ENCODE data around the gene HSD11B2. TPM values are rescaled to one million over a fixed set of nuclear protein-coding genes. Genes with fewer than 3 reads are reported as not detected.

Gene HSD11B2
- total RNA-seq, 1 donor from 2014 or later, result 2.4 TPM

DNA sequence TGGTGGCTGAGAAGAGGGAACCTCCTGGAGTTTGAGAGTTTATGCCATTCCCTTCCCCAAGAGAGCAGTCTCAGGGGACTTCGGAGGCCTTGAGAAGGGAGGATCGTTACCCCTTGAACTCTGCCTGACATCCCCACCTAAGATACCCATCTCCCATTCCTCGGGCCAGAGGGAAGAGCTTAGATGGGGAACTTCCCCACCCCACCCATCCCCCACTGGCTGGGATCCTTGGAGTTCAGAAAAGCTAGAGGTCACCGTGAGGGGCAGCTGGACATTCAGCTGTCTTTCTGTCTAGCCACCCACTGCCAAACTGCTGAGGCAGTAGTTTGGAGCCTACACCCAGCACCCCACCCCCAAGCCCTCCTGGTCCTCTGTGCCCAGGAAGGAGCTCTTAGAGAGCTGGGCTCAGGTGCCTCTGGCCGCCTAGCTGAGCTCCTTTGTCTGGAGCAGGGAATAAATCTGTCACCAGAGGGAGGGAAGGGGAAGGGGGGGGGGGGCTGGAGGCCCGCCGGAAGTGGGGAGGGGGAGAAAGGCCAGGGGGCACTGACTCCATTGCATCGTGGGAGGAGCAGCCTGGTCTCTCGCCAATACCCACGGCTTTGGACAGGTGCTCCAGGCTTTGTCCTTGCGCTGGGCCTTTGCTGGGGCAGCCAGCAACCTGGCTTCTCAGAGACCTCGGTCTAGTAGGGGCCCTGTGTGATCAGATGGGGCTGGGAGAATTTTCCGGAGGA is 1.0 kb downstream of the HSD11B2 start:
- Histone ChIP-seq H3K4me3 (peak overlapping the region; percentile 57 to 68), H3K4me1 (peaks cover 11 to 12% of the 10 kb centered on the region in 2 donors), H3K9me3 (no peaks in the 10 kb centered on the region), H3K27ac (peak overlapping the region in 1 of 2 donors; percentile 55), H3K36me3 (peaks cover 0 to 4% of the 10 kb centered on the region in 2 donors), H3K27me3 (peaks cover 3% of the 10 kb centered on the region)
- no peak for TF ChIP-seq CTCF (IDR thresholded peaks at IDR 0.05)
- intact Hi-C loops (cut with DNase I), result no loop called here
- no peak for DNase-seq (ENCODE audit: low spot score in 2 of 2)

- no peak overlapping the region for H3K27ac ChIP-seq
- H3K27me3 ChIP-seq, result peaks cover 3% of the 10 kb centered on the region
- H3K4me1 ChIP-seq, result peaks cover 11 to 12% of the 10 kb centered on the region in 2 donors
- H3K36me3 ChIP-seq, result peaks cover 2 to 10% of the 10 kb centered on the region in 2 donors
- no peak for DNase-seq (ENCODE audit: low spot score in 2 of 2)
- H3K9me3 ChIP-seq, result no peaks in the 10 kb centered on the region
- intact Hi-C loops (cut with DNase I), result no loop called here
- TF ChIP-seq CTCF (IDR thresholded peaks at IDR 0.05), result no peak
- H3K4me3 ChIP-seq, result no peak overlapping the region
These were observed 1.6 kb downstream of the HSD11B2 start for GRCh38 chr16:67432506-67432890.

DNA sequence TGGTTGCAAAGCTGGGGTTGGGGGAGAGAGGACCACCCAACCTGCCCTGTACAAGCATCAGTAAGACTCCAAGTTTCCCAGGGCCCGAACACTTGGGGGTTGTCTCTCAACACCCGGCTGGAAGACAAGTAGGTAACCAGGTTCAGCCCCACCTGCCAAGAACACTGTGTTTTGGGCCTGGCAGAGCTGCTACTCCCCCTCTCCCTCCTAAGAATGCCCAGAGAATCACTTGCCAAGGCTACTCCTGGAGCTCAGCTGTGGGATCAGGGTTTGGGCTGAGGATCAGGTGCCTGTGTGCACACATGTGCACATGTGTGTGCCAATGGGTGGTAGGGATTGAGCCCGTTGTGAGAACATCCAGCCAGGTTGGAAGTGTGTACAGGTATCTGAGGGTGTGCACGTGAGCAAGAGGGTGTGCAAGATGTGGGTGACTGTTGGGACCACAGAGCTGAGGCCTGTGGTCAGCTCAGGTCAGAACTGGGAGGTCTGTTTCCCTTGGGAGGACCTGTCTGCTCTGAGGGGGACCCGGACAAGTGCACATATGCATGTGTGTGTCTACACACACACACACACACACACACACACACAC is 2.3 kb downstream of the HSD11B2 start:
- Histone ChIP-seq H3K36me3 (peaks cover 9 to 17% of the 10 kb centered on the region in 2 donors), H3K4me1 (peaks cover 11 to 12% of the 10 kb centered on the region in 2 donors), H3K27me3 (peaks cover 3% of the 10 kb centered on the region), H3K4me3 (no peak overlapping the region), H3K27ac (no peak overlapping the region), H3K9me3 (no peaks in the 10 kb centered on the region)
- intact Hi-C loops (cut with DNase I), result no loop called here
- TF ChIP-seq CTCF (IDR thresholded peaks at IDR 0.05), result no peak
- no peak for DNase-seq (ENCODE audit: low spot score in 2 of 2)

GRCh38 chr16:67435758-67436164 is 4.8 kb downstream of the HSD11B2 start:
- H3K27me3 ChIP-seq, result no peaks in the 10 kb centered on the region
- H3K27ac ChIP-seq, result no peak overlapping the region
- H3K36me3 ChIP-seq, result peaks cover 25 to 26% of the 10 kb centered on the region in 2 donors
- peaks cover 4 to 5% of the 10 kb centered on the region in 2 donors for H3K4me1 ChIP-seq
- intact Hi-C loops (cut with DNase I), result no loop called here
- DNase-seq (ENCODE audit: low spot score in 2 of 2), result no peak
- TF ChIP-seq CTCF (IDR thresholded peaks at IDR 0.05), result no peak
- no peaks in the 10 kb centered on the region for H3K9me3 ChIP-seq
- no peak overlapping the region for H3K4me3 ChIP-seq

DNA sequence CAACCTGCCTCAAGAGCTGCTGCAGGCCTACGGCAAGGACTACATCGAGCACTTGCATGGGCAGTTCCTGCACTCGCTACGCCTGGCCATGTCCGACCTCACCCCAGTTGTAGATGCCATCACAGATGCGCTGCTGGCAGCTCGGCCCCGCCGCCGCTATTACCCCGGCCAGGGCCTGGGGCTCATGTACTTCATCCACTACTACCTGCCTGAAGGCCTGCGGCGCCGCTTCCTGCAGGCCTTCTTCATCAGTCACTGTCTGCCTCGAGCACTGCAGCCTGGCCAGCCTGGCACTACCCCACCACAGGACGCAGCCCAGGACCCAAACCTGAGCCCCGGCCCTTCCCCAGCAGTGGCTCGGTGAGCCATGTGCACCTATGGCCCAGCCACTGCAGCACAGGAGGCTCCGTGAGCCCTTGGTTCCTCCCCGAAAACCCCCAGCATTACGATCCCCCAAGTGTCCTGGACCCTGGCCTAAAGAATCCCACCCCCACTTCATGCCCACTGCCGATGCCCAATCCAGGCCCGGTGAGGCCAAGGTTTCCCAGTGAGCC is 5.8 kb downstream of the HSD11B2 start:
- no peak overlapping the region for H3K27ac ChIP-seq
- no peaks in the 10 kb centered on the region for H3K27me3 ChIP-seq
- no peak for DNase-seq (ENCODE audit: low spot score in 2 of 2)
- H3K9me3 ChIP-seq, result no peaks in the 10 kb centered on the region
- H3K4me3 ChIP-seq, result no peak overlapping the region
- intact Hi-C loops (cut with DNase I), result no loop called here
- H3K4me1 ChIP-seq, result peaks cover 0 to 1% of the 10 kb centered on the region in 2 donors
- H3K36me3 ChIP-seq, result peaks cover 26 to 29% of the 10 kb centered on the region in 2 donors
- TF ChIP-seq CTCF (IDR thresholded peaks at IDR 0.05), result no peak

Data from ascending aorta (tissue), 2 donors.